Sigmoid colon (tissue), 7 donors: ENCODE data around the gene DMP1. TPM values are rescaled to one million over a fixed set of nuclear protein-coding genes. Genes with fewer than 3 reads are reported as not detected.

ENCODE experiments used
- DNase-seq: peaks from one replicate; pipeline ENCODE4 v3.0.0-alpha.2; 2019
- H3K27ac ChIP-seq, 4 donors: fragments of 200-600 bp; sonication (generic); one replicate each; pipeline ENCODE4 v1.5.1; 2016 to 2019; ENCODE audit warnings: mild to moderate bottlenecking in 1 of 4
- H3K27me3 ChIP-seq, 3 donors: fragments of 200-600 bp; sonication (generic); one replicate each; pipeline ENCODE4 v1.5.1; 2019; ENCODE audit warnings: mild to moderate bottlenecking in 1 of 3
- H3K36me3 ChIP-seq, 4 donors: fragments of 200-600 bp; sonication (generic); one replicate each; pipeline ENCODE4 v1.5.1; 2016 to 2019
- H3K4me1 ChIP-seq, 4 donors: fragments of 200-600 bp; sonication (generic); one replicate each; pipeline ENCODE4 v1.5.1; 2017 to 2019
- H3K4me3 ChIP-seq, 4 donors: fragments of 200-600 bp; sonication (generic); one replicate each; pipeline ENCODE4 v1.5.1; 2017 to 2019; ENCODE audit warnings: mild to moderate bottlenecking in 2 of 4, moderate library complexity in 1 of 4
- H3K9me3 ChIP-seq, 4 donors: fragments of 200-600 bp in 3 of 4; sonication (generic) in 3 of 4; one replicate each; pipeline versions ENCODE4 v1.5.1 to v1.6.1; 2013 to 2019
- CTCF ChIP-seq, 4 experiments: fragments of 450-650 bp in 3 of 4; fragments of 200-600 bp in 1 of 4; IDR thresholded peaks; one replicate each; pipeline ENCODE4 v1.5.1; 2016 to 2019; ENCODE audit warnings: antibody characterized with exemption in 4 of 4, mild to moderate bottlenecking in 3 of 4, moderate library complexity in 2 of 4
- EP300 ChIP-seq, 4 donors: sonication (generic); formaldehyde crosslinking; IDR thresholded peaks; one replicate each; pipeline ENCODE4 v1.6.1; 2017; ENCODE audit warnings: antibody characterized with exemption in 4 of 4
- POLR2A ChIP-seq, 2 donors: fragments of 450-650 bp; IDR thresholded peaks; one replicate each; pipeline ENCODE4 v1.6.1; 2016; ENCODE audit warnings: antibody characterized with exemption in 2 of 2, mild to moderate bottlenecking in 2 of 2, moderate library complexity in 2 of 2
- POLR2AphosphoS5 ChIP-seq, 4 donors: sonication (generic); formaldehyde crosslinking; IDR thresholded peaks; one replicate each; pipeline ENCODE4 v1.6.1; 2017; ENCODE audit warnings: antibody characterized with exemption in 4 of 4
- WGBS, 2 donors: extraction: QIAGEN DNeasy Blood & Tissue Kit; methylation state at CpG; one replicate each; pipeline ENCODE4 v1.1.7; 2013; 5-methylcytosine and 5-hydroxymethylcytosine counted together
- intact Hi-C: fragments of 100-400 bp; cut with DNase I; formaldehyde crosslinking; loops from one replicate; pipeline ENCODE4 v1.15.1; 2023
- polyA plus RNA-seq, 3 donors: library from polyadenylated mRNA; stranded (reverse); fragments of 200-250 nt; gene quantifications; one replicate each; pipeline ENCODE4 v1.2.3, GENCODE V29; 2013
- total RNA-seq, 4 donors: library from RNA; depleted of rRNA; stranded (reverse); fragments of >200 nt; gene quantifications; one replicate each; pipeline ENCODE4 v1.1.0, GENCODE V29; 2016
- donor health status: healthy with polysubstance abuse.
- donor health status: Bipolar disorder and iron deficiency.
- donor health status: healthy.

Gene DMP1
- total and polyA plus RNA-seq, 7 donors, result not detected

DNA sequence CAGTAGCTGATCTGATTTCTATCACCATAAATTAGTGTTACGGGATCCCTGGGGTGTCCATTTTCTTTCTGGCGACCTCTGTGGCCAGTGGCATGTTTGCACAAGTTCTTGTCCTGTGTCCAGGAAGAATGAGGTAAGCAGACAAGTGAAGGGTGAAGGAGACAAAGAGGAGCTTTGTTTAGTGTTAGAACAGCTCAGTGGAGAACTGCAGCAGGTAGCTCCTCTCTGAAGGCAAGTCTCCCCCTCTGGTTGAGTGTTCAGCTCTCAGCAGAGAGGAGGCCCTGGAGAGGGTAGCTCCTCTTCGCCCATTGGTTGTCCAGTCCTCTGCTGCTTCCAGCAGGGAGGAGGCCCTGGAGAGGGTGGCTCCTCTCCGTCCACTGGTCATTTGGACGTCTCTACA is 47.2 kb downstream of the DMP1 start:
- H3K9me3 ChIP-seq, result peaks cover 0 to 2% (median 0%) of the 10 kb centered on the region in 4 donors
- no peaks in the 10 kb centered on the region for H3K36me3 ChIP-seq
- H3K4me1 ChIP-seq, result no peaks in the 10 kb centered on the region
- no peak overlapping the region for H3K4me3 ChIP-seq
- 82 to 93% methylated on average over 5 of the region's 5 CpGs for WGBS, 2 donors
- no peak for DNase-seq
- H3K27me3 ChIP-seq, result no peaks in the 10 kb centered on the region
- no peak for TF ChIP-seq EP300 (IDR thresholded peaks at IDR 0.05)
- no peak for TF ChIP-seq CTCF (IDR thresholded peaks at IDR 0.05)
- no peak for TF ChIP-seq POLR2A (IDR thresholded peaks at IDR 0.05)
- TF ChIP-seq POLR2AphosphoS5 (IDR thresholded peaks at IDR 0.05), result no peak
- intact Hi-C loops, result no loop called here
- no peak overlapping the region for H3K27ac ChIP-seq

- TF ChIP-seq EP300 (IDR thresholded peaks at IDR 0.05) (no peak), CTCF (IDR thresholded peaks at IDR 0.05) (no peak)
- intact Hi-C loops, result no loop called here
- H3K27me3 ChIP-seq, result no peaks in the 10 kb centered on the region
- H3K4me3 ChIP-seq, result no peak overlapping the region
- no peaks in the 10 kb centered on the region for H3K9me3 ChIP-seq
- H3K36me3 ChIP-seq, result no peaks in the 10 kb centered on the region
- WGBS, 2 donors, result 87 to 95% methylated on average over 2 of the region's 2 CpGs
- H3K27ac ChIP-seq, result no peak overlapping the region
- DNase-seq, result no peak
- H3K4me1 ChIP-seq, result no peaks in the 10 kb centered on the region
Observed at GRCh38 chr4:87697945-87698344, 47.9 kb downstream of the DMP1 start.

- H3K36me3 ChIP-seq, result no peaks in the 10 kb centered on the region
- H3K4me3 ChIP-seq, result no peak overlapping the region
- DNase-seq, result no peak
- no peaks in the 10 kb centered on the region for H3K27me3 ChIP-seq
- intact Hi-C loops, result no loop called here
- no peaks in the 10 kb centered on the region for H3K9me3 ChIP-seq
- TF ChIP-seq POLR2AphosphoS5 (IDR thresholded peaks at IDR 0.05), result no peak
- TF ChIP-seq EP300 (IDR thresholded peaks at IDR 0.05), result no peak
- no peak for TF ChIP-seq CTCF (IDR thresholded peaks at IDR 0.05)
- TF ChIP-seq POLR2A (IDR thresholded peaks at IDR 0.05), result no peak
- no peak overlapping the region for H3K27ac ChIP-seq
- 96% methylated on average over 2 of the region's 2 CpGs for WGBS, 2 donors
- H3K4me1 ChIP-seq, result no peaks in the 10 kb centered on the region
Observed at GRCh38 chr4:87698394-87698793, 48.3 kb downstream of the DMP1 start.

GRCh38 chr4:87704001-87704400 is 53.9 kb downstream of the DMP1 start:
- Histone ChIP-seq H3K36me3 (no peaks in the 10 kb centered on the region), H3K27ac (no peak overlapping the region), H3K27me3 (no peaks in the 10 kb centered on the region), H3K4me1 (no peaks in the 10 kb centered on the region), H3K9me3 (no peaks in the 10 kb centered on the region), H3K4me3 (no peak overlapping the region)
- 87 to 88% methylated on average over 3 of the region's 3 CpGs for WGBS, 2 donors
- TF ChIP-seq EP300 (IDR thresholded peaks at IDR 0.05), result no peak
- no peak for TF ChIP-seq POLR2AphosphoS5 (IDR thresholded peaks at IDR 0.05)
- no peak for TF ChIP-seq CTCF (IDR thresholded peaks at IDR 0.05)
- TF ChIP-seq POLR2A (IDR thresholded peaks at IDR 0.05), result no peak
- intact Hi-C loops, result no loop called here
- DNase-seq, result no peak

DNA sequence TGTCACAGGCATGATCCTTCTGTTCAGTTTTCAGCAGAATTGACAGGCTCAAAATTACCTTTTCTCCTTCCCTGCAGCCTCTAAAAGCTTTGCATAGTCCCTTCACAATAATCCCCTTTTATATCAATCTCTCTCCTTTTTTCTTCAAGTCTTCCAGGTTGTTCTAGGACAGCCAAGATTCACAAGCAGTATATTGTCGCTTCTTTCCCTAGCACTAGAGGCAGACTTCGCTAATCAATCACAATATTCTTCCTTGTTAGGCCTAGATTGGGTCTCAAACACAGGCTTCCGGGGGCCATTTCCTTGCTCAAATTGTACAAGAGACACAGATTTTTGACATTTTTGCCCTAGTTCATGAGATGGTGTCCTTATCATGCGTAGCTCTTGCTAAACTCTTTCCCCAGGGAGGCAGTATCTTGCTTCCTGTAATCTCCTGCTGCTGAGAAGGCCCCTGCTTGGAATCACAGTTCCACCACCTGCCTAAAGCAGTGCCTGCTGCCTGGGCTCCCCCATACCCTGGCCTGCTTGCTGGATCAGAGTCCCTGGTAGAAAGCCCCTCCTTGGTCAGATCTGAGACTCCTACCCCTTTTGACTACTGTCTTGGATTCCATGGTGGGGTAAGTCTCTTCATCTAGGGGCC is 57.3 kb downstream of the DMP1 start:
- Histone ChIP-seq H3K4me1 (no peaks in the 10 kb centered on the region), H3K36me3 (no peaks in the 10 kb centered on the region), H3K9me3 (no peaks in the 10 kb centered on the region), H3K27me3 (no peaks in the 10 kb centered on the region), H3K4me3 (no peak overlapping the region), H3K27ac (no peak overlapping the region)
- intact Hi-C loops, result no loop called here
- no peak for TF ChIP-seq EP300 (IDR thresholded peaks at IDR 0.05)
- TF ChIP-seq POLR2A (IDR thresholded peaks at IDR 0.05), result no peak
- no peak for TF ChIP-seq CTCF (IDR thresholded peaks at IDR 0.05)
- no peak for TF ChIP-seq POLR2AphosphoS5 (IDR thresholded peaks at IDR 0.05)
- 66 to 69% methylated on average over 4 of the region's 4 CpGs for WGBS, 2 donors
- no peak for DNase-seq
